ENCODE data around the gene ABHD6.
"Not testable (repeated sequence)": the region's sequence is repeated elsewhere in the genome, so short reads cannot be mapped to it uniquely, and the experiment has no call there.

ABHD6 gene

DNA sequence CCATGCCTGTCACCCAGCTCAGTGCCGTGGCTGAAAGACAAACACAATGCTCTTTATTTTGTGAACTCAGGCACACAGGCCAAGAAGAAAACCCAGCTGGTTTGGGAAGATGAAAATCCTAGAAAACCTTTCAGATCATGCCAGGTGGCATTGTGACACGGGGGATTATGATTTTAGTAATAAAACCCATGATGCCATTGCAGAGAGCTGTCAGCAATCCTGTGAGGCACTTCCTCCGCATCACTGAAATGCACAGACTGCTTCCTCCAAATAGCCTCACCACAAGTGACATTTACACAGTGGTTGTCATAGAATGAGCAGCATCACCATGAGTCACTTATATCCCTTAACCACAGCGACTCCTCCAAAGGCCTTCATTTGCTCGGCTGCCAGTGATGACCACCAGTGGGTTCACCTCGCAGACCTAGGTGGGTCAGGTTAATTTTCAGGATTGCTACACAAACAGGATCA is 22.7 kb downstream of the ABHD6 start:
- no peak for DNase-seq (ENCODE audit: extremely low spot score)
- ChIA-PET CTCF (interaction anchor here (0.6 kb wide), 1 partner anchor 378 kb away, joined by 3 read pairs; no protein-coding TSS in a partner anchor), POLR2A (no interaction called here)
- no peak for TF ChIP-seq NFRKB (IDR thresholded peaks at IDR 0.05)
- TF ChIP-seq, protein P1, sequence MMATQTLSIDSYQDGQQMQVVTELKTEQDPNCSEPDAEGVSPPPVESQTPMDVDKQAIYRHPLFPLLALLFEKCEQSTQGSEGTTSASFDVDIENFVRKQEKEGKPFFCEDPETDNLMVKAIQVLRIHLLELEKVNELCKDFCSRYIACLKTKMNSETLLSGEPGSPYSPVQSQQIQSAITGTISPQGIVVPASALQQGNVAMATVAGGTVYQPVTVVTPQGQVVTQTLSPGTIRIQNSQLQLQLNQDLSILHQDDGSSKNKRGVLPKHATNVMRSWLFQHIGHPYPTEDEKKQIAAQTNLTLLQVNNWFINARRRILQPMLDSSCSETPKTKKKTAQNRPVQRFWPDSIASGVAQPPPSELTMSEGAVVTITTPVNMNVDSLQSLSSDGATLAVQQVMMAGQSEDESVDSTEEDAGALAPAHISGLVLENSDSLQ (IDR thresholded peaks at IDR 0.05): no peak
- TF ChIP-seq CTBP1 (IDR thresholded peaks at IDR 0.05; ENCODE audit: borderline replicate concordance): no peak
- TF ChIP-seq FOXM1 (IDR thresholded peaks at IDR 0.05; ENCODE audit: borderline replicate concordance): no peak
- no peak for TF ChIP-seq SP1 (IDR thresholded peaks at IDR 0.05)
- no peak for TF ChIP-seq ELF4 (IDR thresholded peaks at IDR 0.05)
- no peak for TF ChIP-seq TARDBP (IDR thresholded peaks at IDR 0.05)
- no peak for TF ChIP-seq FOXK2 (IDR thresholded peaks at IDR 0.05)

- ChIA-PET POLR2A (no interaction called here), CTCF (no interaction called here)
- TF ChIP-seq CTBP1 (IDR thresholded peaks at IDR 0.05; ENCODE audit: borderline replicate concordance) (no peak), LEF1 (IDR thresholded peaks at IDR 0.05; ENCODE audit: borderline replicate concordance) (no peak), ARNT (IDR thresholded peaks at IDR 0.05) (no peak), ELF4 (IDR thresholded peaks at IDR 0.05) (no peak), ZNF384 (IDR thresholded peaks at IDR 0.05) (no peak), BHLHE40 (IDR thresholded peaks at IDR 0.05; ENCODE audit: borderline replicate concordance) (no peak), FOXA1 (IDR thresholded peaks at IDR 0.05) (no peak), L3MBTL2 (conservative IDR thresholded peaks at IDR 0.05) (no peak), SUZ12 (IDR thresholded peaks at IDR 0.05) (no peak), TARDBP (IDR thresholded peaks at IDR 0.05) (no peak), HDGF (IDR thresholded peaks at IDR 0.05; ENCODE audit: borderline replicate concordance) (no peak), NFRKB (IDR thresholded peaks at IDR 0.05) (no peak), SP1 (IDR thresholded peaks at IDR 0.05) (no peak), FOXM1 (IDR thresholded peaks at IDR 0.05; ENCODE audit: borderline replicate concordance) (no peak), FOXK2 (IDR thresholded peaks at IDR 0.05) (no peak)
- TF ChIP-seq, protein P1 (IDR thresholded peaks at IDR 0.05): no peak
- no peak for DNase-seq (ENCODE audit: extremely low spot score)
These were observed 23.1 kb downstream of the ABHD6 start for GRCh38 chr3:58260733-58261132.

DNA sequence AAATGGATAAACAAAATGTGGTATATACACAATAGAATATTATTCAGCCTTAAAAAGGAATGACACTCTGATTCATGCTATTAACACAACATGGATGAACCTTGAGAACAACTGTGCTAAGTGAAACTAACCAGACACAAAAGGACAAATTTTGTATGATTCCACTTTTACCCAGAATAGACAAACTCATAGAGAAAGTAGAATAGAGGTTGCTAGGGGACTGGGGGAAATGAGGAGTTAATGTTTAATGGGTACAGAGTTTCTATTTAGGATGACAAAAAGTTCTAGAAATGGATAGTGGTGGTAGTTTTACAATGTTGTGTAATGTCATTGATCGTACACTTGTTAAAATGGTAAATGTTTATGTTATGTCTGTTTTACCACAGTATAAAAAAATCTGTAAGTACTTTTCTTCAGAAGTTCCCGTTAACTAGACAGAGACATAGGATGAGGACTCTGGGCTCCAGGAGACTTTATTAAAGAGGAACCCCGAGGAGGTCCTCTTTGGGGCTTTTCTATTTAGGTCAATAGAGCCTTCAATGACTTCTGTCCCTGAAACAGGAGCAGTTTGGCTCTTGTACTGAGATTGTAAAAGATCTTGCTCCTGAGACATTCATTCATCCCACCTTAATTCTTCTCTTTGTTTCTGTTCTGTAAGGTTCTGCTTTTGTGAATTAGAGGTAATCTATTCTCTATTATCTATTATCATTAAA is 24.5 kb downstream of the ABHD6 start:
- no peak for TF ChIP-seq FOXM1 (IDR thresholded peaks at IDR 0.05; ENCODE audit: borderline replicate concordance)
- TF ChIP-seq, protein P1 (IDR thresholded peaks at IDR 0.05): no peak
- no peak for TF ChIP-seq ARNT (IDR thresholded peaks at IDR 0.05)
- TF ChIP-seq HDGF (IDR thresholded peaks at IDR 0.05; ENCODE audit: borderline replicate concordance): no peak
- no peak for TF ChIP-seq CTBP1 (IDR thresholded peaks at IDR 0.05; ENCODE audit: borderline replicate concordance)
- no peak for TF ChIP-seq TARDBP (IDR thresholded peaks at IDR 0.05)
- TF ChIP-seq SP1 (IDR thresholded peaks at IDR 0.05): no peak
- no peak for TF ChIP-seq BHLHE40 (IDR thresholded peaks at IDR 0.05; ENCODE audit: borderline replicate concordance)
- no peak for TF ChIP-seq ELF4 (IDR thresholded peaks at IDR 0.05)
- TF ChIP-seq LEF1 (IDR thresholded peaks at IDR 0.05; ENCODE audit: borderline replicate concordance): no peak
- TF ChIP-seq ZNF384 (IDR thresholded peaks at IDR 0.05): no peak
- TF ChIP-seq FOXK2 (IDR thresholded peaks at IDR 0.05): no peak
- no peak for TF ChIP-seq NFRKB (IDR thresholded peaks at IDR 0.05)
- TF ChIP-seq FOXA1 (IDR thresholded peaks at IDR 0.05): no peak
- no peak for TF ChIP-seq L3MBTL2 (conservative IDR thresholded peaks at IDR 0.05)
- no peak for TF ChIP-seq SUZ12 (IDR thresholded peaks at IDR 0.05)
- POLR2A ChIA-PET: no interaction called here
- CTCF ChIA-PET: no interaction called here
- no peak for DNase-seq (ENCODE audit: extremely low spot score)

DNA sequence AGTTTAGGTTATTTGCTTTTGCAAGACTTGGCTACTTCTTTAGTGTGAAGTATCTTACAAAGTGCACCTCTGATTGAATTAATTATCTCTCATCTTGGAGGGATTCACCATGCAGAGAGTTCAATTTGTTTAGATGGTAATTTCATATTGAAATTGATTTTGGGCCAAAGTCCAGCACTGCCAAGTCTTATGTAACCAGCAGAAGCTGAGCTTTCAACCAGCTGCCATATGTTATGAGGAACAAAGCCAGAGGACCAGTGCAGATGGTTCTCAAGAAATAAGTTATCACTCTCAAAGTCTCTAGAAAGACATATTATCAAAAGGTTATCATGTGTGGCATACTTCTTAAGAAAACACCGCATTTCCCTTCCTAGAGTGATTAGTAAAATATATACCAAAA is 29.0 kb downstream of the ABHD6 start:
- ChIA-PET CTCF (no interaction called here), POLR2A (no interaction called here)
- TF ChIP-seq SUZ12 (IDR thresholded peaks at IDR 0.05) (no peak), NFRKB (IDR thresholded peaks at IDR 0.05) (no peak), FOXM1 (IDR thresholded peaks at IDR 0.05; ENCODE audit: borderline replicate concordance) (no peak), HDGF (IDR thresholded peaks at IDR 0.05; ENCODE audit: borderline replicate concordance) (no peak), FOXK2 (IDR thresholded peaks at IDR 0.05) (no peak), ELF4 (IDR thresholded peaks at IDR 0.05) (no peak), L3MBTL2 (conservative IDR thresholded peaks at IDR 0.05) (no peak), ZNF384 (IDR thresholded peaks at IDR 0.05) (no peak), CTBP1 (IDR thresholded peaks at IDR 0.05; ENCODE audit: borderline replicate concordance) (no peak), TARDBP (IDR thresholded peaks at IDR 0.05) (no peak), LEF1 (IDR thresholded peaks at IDR 0.05; ENCODE audit: borderline replicate concordance) (no peak), SP1 (IDR thresholded peaks at IDR 0.05) (no peak), FOXA1 (IDR thresholded peaks at IDR 0.05) (no peak), ARNT (IDR thresholded peaks at IDR 0.05) (no peak), BHLHE40 (IDR thresholded peaks at IDR 0.05; ENCODE audit: borderline replicate concordance) (no peak)
- TF ChIP-seq, protein P1 (IDR thresholded peaks at IDR 0.05): no peak
- DNase-seq (ENCODE audit: extremely low spot score): no peak

- CTCF ChIA-PET; POLR2A ChIA-PET; DNase-seq (ENCODE audit: extremely low spot score): not testable (repeated sequence)
These were observed 30.0 kb downstream of the ABHD6 start for GRCh38 chr3:58267543-58267942.
